Liver (tissue), 9 donors: ENCODE data around the gene MRPS12. TPM values are rescaled to one million over a fixed set of nuclear protein-coding genes. Genes with fewer than 3 reads are reported as not detected.

Source experiments
- DNase-seq: peaks from one replicate; pipeline ENCODE4 v3.0.0-alpha.2; 2017; ENCODE audit warnings: low spot score
- H3K27ac ChIP-seq, 2 donors: one replicate each; pipeline ENCODE4 v1.7.0; 2013; ENCODE audit warnings: inconsistent platforms in 2 of 2, low read length in 2 of 2, control low read depth in 1 of 2, low read depth in 1 of 2, mild to moderate bottlenecking in 1 of 2
- H3K27me3 ChIP-seq, 4 donors: one replicate each; pipeline versions ENCODE4 v1.6.1 to v1.7.0; 2013; ENCODE audit warnings: low read length in 3 of 4, inconsistent platforms in 1 of 4, mild to moderate bottlenecking in 1 of 4, moderate library complexity in 1 of 4; ENCODE audit not compliant: control insufficient read depth in 4 of 4, insufficient read depth in 4 of 4
- H3K36me3 ChIP-seq, 4 donors: one replicate each; pipeline versions ENCODE4 v1.6.1 to v1.7.0; 2013; ENCODE audit warnings: low read length in 3 of 4, mild to moderate bottlenecking in 3 of 4, low read depth in 1 of 4, moderate library complexity in 1 of 4; ENCODE audit not compliant: control insufficient read depth in 4 of 4, insufficient read depth in 3 of 4
- H3K4me1 ChIP-seq, 4 donors: one replicate each; pipeline versions ENCODE4 v1.6.1 to v1.7.0; 2013; ENCODE audit warnings: low read length in 3 of 4, mild to moderate bottlenecking in 3 of 4, moderate library complexity in 1 of 4; ENCODE audit not compliant: control insufficient read depth in 4 of 4, insufficient read depth in 4 of 4
- H3K4me3 ChIP-seq, 3 donors: one replicate each; pipeline versions ENCODE4 v1.6.1 to v1.7.0; 2013; ENCODE audit warnings: low read length in 3 of 3, control low read depth in 1 of 3, low read depth in 1 of 3, mild to moderate bottlenecking in 1 of 3
- H3K9ac ChIP-seq, 2 donors: one replicate each; pipeline ENCODE4 v1.7.0; 2013; ENCODE audit warnings: low read length in 2 of 2, mild to moderate bottlenecking in 2 of 2, moderate library complexity in 2 of 2, control low read depth in 1 of 2, low read depth in 1 of 2
- H3K9me3 ChIP-seq, 4 donors: one replicate each; pipeline versions ENCODE4 v1.6.1 to v1.7.0; 2013; ENCODE audit warnings: low read length in 3 of 4; ENCODE audit not compliant: control insufficient read depth in 4 of 4
- EGR1 ChIP-seq, 2 donors: IDR thresholded peaks; 2 replicates each; pipeline ENCODE4 v1.6.1; 2016 to 2018; ENCODE audit warnings: antibody characterized with exemption in 2 of 2, low read depth in 2 of 2
- FOXA1 ChIP-seq: IDR thresholded peaks from 2 replicates; pipeline ENCODE4 v1.6.1; 2016; ENCODE audit warnings: antibody characterized with exemption
- FOXA2 ChIP-seq: IDR thresholded peaks from 2 replicates; pipeline ENCODE4 v1.6.1; 2016; ENCODE audit warnings: antibody characterized with exemption
- GABPA ChIP-seq, 2 donors: IDR thresholded peaks in 1 of 2; conservative IDR thresholded peaks in 1 of 2; 2 replicates each; pipeline ENCODE4 v1.6.1; 2016; ENCODE audit warnings: antibody characterized with exemption in 2 of 2, mild to moderate bottlenecking in 1 of 2, moderate library complexity in 1 of 2
- HNF4A ChIP-seq, 2 donors: conservative IDR thresholded peaks; 2 replicates each; pipeline ENCODE4 v1.6.1; 2016; ENCODE audit warnings: antibody characterized with exemption in 2 of 2, mild to moderate bottlenecking in 2 of 2
- HNF4G ChIP-seq: IDR thresholded peaks from 2 replicates; pipeline ENCODE4 v1.6.1; 2016; ENCODE audit warnings: antibody characterized with exemption
- JUND ChIP-seq, 2 donors: IDR thresholded peaks; 2 replicates each; pipeline ENCODE4 v1.6.1; 2016; ENCODE audit warnings: antibody characterized with exemption in 2 of 2
- NR2F2 ChIP-seq: IDR thresholded peaks from 2 replicates; pipeline ENCODE4 v1.6.1; 2016; ENCODE audit warnings: antibody characterized with exemption
- RAD21 ChIP-seq, 2 donors: IDR thresholded peaks; 2 replicates each; pipeline ENCODE4 v1.6.1; 2016; ENCODE audit warnings: antibody characterized with exemption in 2 of 2, mild to moderate bottlenecking in 2 of 2
- REST ChIP-seq: IDR thresholded peaks from 2 replicates; pipeline ENCODE4 v1.6.1; 2016; ENCODE audit warnings: antibody characterized with exemption, mild to moderate bottlenecking
- RXRA ChIP-seq, 2 donors: IDR thresholded peaks; 2 replicates each; pipeline ENCODE4 v1.6.1; 2017 to 2018; ENCODE audit warnings: antibody characterized with exemption in 2 of 2, mild to moderate bottlenecking in 1 of 2
- SP1 ChIP-seq: IDR thresholded peaks from 2 replicates; pipeline ENCODE4 v1.6.1; 2018; ENCODE audit warnings: antibody characterized with exemption, mild to moderate bottlenecking
- TAF1 ChIP-seq: conservative IDR thresholded peaks from 2 replicates; pipeline ENCODE4 v1.6.1; 2016; ENCODE audit warnings: antibody characterized with exemption, mild to moderate bottlenecking
- YY1 ChIP-seq: IDR thresholded peaks from 2 replicates; pipeline ENCODE4 v1.6.1; 2016; ENCODE audit warnings: antibody characterized with exemption, mild to moderate bottlenecking
- ZBTB33 ChIP-seq: IDR thresholded peaks from 2 replicates; pipeline ENCODE4 v1.6.1; 2016; ENCODE audit warnings: antibody characterized with exemption
- WGBS: extraction: QIAGEN DNeasy Blood & Tissue Kit; methylation state at CpG from one replicate; pipeline ENCODE4 v1.1.7; 2013; 5-methylcytosine and 5-hydroxymethylcytosine counted together
- polyA plus RNA-seq, 2 donors: library from polyadenylated mRNA; stranded (reverse) in 1 of 2; unstranded in 1 of 2; fragments of 200-250 nt in 1 of 2; fragments of >200 nt in 1 of 2; fragmentation: Nextera tagmentation in 1 of 2; extraction: Ambion mirVana in 1 of 2; gene quantifications; one replicate each; pipeline versions ENCODE4 v1.2.1 to v1.2.3, GENCODE V29; 2013 to 2015
- total RNA-seq, 2 donors: library from RNA; depleted of rRNA; stranded (reverse); fragments of >200 nt; gene quantifications; one replicate each; pipeline ENCODE4 v1.2.3, GENCODE V29; 2014
- TF ChIP-seq, protein P1 (sequence below): fragments of 150-350 bp; IDR thresholded peaks from 2 replicates; pipeline ENCODE4 v1.5.1; 2017; ENCODE audit warnings: improper control_type of control experiment, low read depth, low read length; ENCODE audit not compliant: missing input control
- TF ChIP-seq, protein P2 (sequence below): IDR thresholded peaks from 2 replicates; pipeline ENCODE4 v1.6.1; 2016; ENCODE audit warnings: antibody characterized with exemption
- TF ChIP-seq, protein P3 (sequence below): IDR thresholded peaks from 2 replicates; pipeline ENCODE4 v1.6.1; 2016; ENCODE audit warnings: antibody characterized with exemption
- donor health status: healthy.
- donor health status: healthy.
- donor health status: healthy.
- donor health status: healthy.
- donor health status: healthy.

MRPS12 gene
- total and polyA plus RNA-seq, 4 donors: 19.0 to 62.0 (median 39.9) TPM

- TF ChIP-seq, protein P1, sequence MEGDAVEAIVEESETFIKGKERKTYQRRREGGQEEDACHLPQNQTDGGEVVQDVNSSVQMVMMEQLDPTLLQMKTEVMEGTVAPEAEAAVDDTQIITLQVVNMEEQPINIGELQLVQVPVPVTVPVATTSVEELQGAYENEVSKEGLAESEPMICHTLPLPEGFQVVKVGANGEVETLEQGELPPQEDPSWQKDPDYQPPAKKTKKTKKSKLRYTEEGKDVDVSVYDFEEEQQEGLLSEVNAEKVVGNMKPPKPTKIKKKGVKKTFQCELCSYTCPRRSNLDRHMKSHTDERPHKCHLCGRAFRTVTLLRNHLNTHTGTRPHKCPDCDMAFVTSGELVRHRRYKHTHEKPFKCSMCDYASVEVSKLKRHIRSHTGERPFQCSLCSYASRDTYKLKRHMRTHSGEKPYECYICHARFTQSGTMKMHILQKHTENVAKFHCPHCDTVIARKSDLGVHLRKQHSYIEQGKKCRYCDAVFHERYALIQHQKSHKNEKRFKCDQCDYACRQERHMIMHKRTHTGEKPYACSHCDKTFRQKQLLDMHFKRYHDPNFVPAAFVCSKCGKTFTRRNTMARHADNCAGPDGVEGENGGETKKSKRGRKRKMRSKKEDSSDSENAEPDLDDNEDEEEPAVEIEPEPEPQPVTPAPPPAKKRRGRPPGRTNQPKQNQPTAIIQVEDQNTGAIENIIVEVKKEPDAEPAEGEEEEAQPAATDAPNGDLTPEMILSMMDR: no peak
- no peak for TF ChIP-seq RAD21 (IDR thresholded peaks at IDR 0.05)
- no peak for TF ChIP-seq GABPA (IDR thresholded peaks at IDR 0.05 in 1 of 2, conservative IDR thresholded peaks at IDR 0.05 in 1 of 2)
- TF ChIP-seq JUND (IDR thresholded peaks at IDR 0.05): no peak
Observed at GRCh38 chr19:38949580-38950367, 19.0 kb downstream of the MRPS12 start (continued).

DNA sequence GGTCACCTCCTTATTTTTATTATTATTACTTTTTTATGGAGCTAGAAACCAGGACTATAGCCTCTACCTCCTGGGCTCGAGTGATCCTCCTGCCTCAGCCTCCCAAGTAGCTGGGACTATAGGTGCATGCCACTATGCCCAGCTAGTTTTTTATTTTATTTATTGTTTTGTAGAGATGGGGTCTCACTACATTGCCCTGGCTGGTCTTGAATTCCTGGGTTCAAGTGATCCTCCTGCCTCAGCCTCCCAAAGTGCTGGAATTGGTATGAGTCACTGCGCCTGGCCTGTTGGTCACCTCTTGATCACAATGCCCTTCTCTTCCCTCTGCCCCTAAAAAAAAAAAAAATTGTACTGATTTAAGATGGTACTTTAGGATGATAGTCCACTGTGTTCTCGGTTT lies 20.4 kb downstream of the MRPS12 start:
- no peak for DNase-seq
- Histone ChIP-seq H3K9me3 (no peaks in the 10 kb centered on the region), H3K4me3 (no peak overlapping the region), H3K9ac (no peak overlapping the region), H3K4me1 (peaks cover 1 to 25% (median 17%) of the 10 kb centered on the region in 4 donors), H3K36me3 (peaks cover 0 to 20% (median 10%) of the 10 kb centered on the region in 4 donors), H3K27ac (no peak overlapping the region), H3K27me3 (no peaks in the 10 kb centered on the region)
- 76% methylated on average over 3 of the region's 3 CpGs for WGBS
- TF ChIP-seq REST: no peak
- TF ChIP-seq NR2F2: no peak
- no peak for TF ChIP-seq YY1
- no peak for TF ChIP-seq GABPA (IDR thresholded peaks at IDR 0.05 in 1 of 2, conservative IDR thresholded peaks at IDR 0.05 in 1 of 2)
- TF ChIP-seq TAF1: no peak
- no peak for TF ChIP-seq RAD21 (IDR thresholded peaks at IDR 0.05)
- no peak for TF ChIP-seq HNF4G
- TF ChIP-seq, protein P1: no peak
- TF ChIP-seq, protein P2, sequence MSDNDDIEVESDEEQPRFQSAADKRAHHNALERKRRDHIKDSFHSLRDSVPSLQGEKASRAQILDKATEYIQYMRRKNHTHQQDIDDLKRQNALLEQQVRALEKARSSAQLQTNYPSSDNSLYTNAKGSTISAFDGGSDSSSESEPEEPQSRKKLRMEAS: no peak
- TF ChIP-seq ZBTB33: no peak
- no peak for TF ChIP-seq JUND (IDR thresholded peaks at IDR 0.05)
- TF ChIP-seq, protein P3, sequence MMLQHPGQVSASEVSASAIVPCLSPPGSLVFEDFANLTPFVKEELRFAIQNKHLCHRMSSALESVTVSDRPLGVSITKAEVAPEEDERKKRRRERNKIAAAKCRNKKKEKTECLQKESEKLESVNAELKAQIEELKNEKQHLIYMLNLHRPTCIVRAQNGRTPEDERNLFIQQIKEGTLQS: no peak
- TF ChIP-seq SP1: no peak
- no peak for TF ChIP-seq EGR1 (IDR thresholded peaks at IDR 0.05; ENCODE audit: low read depth in 2 of 2)
- no peak for TF ChIP-seq FOXA1
- TF ChIP-seq FOXA2: no peak
- TF ChIP-seq HNF4A (conservative IDR thresholded peaks at IDR 0.05): no peak
- no peak for TF ChIP-seq RXRA (IDR thresholded peaks at IDR 0.05)
